Neural progenitor cell (in vitro differentiated cells): Measurements from ENCODE around the gene ATG9A.

Source experiments
- CTCF ChIP-seq: fragments of 200-600 bp; sonication (generic); IDR thresholded peaks from 2 replicates; pipeline ENCODE4 v1.5.1; 2017; ENCODE audit warnings: antibody characterized with exemption, mild to moderate bottlenecking
- EZH2 ChIP-seq: fragments of 200-600 bp; sonication (generic); IDR thresholded peaks from 2 replicates; pipeline ENCODE4 v1.6.1; 2017; ENCODE audit warnings: antibody characterized with exemption, mild to moderate bottlenecking, moderate library complexity
- EZH2phosphoT487 ChIP-seq: fragments of 200-600 bp; sonication (generic); IDR thresholded peaks from 2 replicates; pipeline ENCODE4 v1.6.1; 2017; ENCODE audit warnings: antibody characterized with exemption

DNA sequence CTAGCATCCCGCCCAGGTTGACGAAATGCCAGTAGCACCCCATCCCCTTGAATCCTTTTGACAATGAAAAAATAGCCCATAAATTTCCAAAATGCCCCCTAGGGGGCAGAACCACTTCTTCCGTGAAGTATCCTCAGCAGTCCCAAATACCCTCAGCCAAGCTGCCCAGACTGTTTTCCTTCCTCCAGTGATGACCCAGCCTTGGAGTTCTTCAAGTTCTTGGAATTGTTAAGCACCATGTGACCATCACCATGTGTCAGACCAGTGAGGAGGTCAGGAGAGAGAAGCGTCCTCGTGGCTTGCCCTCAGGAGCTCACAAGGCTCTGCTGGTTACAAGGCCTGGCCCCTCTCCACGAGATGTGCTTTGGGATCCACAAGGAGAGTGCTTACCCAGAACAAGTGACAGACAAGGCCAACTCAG lies 58.2 kb downstream of the ATG9A start:
- TF ChIP-seq CTCF (peak; percentile 78), EZH2 (no peak), EZH2phosphoT487 (no peak)
